Natural killer cell (primary cell): Measurements from ENCODE around the gene IL20. TPM values are rescaled to one million over a fixed set of nuclear protein-coding genes. Genes with fewer than 3 reads are reported as not detected.

Source experiments
- ATAC-seq, 3 donors: fragments of 150-1000 bp in 2 of 3; fragments of 200-7000 bp in 1 of 3; cut with Tn5 transposase; 1 replicate in 1 of 3; 2 replicates in 2 of 3; pipeline ENCODE4 v1.10.0; 2021; ENCODE audit warnings: mild to moderate bottlenecking in 2 of 3, moderate library complexity in 2 of 3
- DNase-seq, 2 donors: peaks; one replicate each; pipeline versions ENCODE4 v3.0.0 to v3.0.0-alpha.2; 2013 to 2021; ENCODE audit warnings: mixed read lengths in 1 of 2
- H3K27ac ChIP-seq: one replicate; pipeline ENCODE4 v1.5.1; 2013; ENCODE audit warnings: mild to moderate bottlenecking, low read length
- H3K27me3 ChIP-seq: one replicate; pipeline ENCODE4 v1.6.1; 2013; ENCODE audit warnings: low read length; ENCODE audit not compliant: control insufficient read depth, insufficient read depth
- H3K36me3 ChIP-seq: one replicate; pipeline ENCODE4 v1.6.1; 2013; ENCODE audit warnings: low read length; ENCODE audit not compliant: control insufficient read depth, insufficient read depth
- H3K4me1 ChIP-seq: one replicate; pipeline ENCODE4 v1.6.1; 2013; ENCODE audit warnings: low read length; ENCODE audit not compliant: control insufficient read depth, insufficient read depth
- H3K4me3 ChIP-seq: one replicate; pipeline ENCODE4 v1.5.1; 2013; ENCODE audit warnings: low read length
- H3K9me3 ChIP-seq: one replicate; pipeline ENCODE4 v1.6.1; 2013; ENCODE audit warnings: low read length; ENCODE audit not compliant: control insufficient read depth, insufficient read depth
- H3K27ac Mint-ChIP-seq, 2 donors: one replicate each; pipeline ENCODE4 v1.8.0; 2022; ENCODE audit warnings: mild to moderate bottlenecking in 2 of 2, mixed read lengths in 2 of 2, moderate library complexity in 1 of 2
- H3K27me3 Mint-ChIP-seq, 2 donors: one replicate each; pipeline ENCODE4 v1.8.0; 2022; ENCODE audit warnings: low read depth in 2 of 2, mixed read lengths in 2 of 2
- H3K36me3 Mint-ChIP-seq: one replicate; pipeline ENCODE4 v1.8.0; 2022; ENCODE audit warnings: mixed read lengths
- H3K4me1 Mint-ChIP-seq, 2 donors: one replicate each; pipeline ENCODE4 v1.8.0; 2022; ENCODE audit warnings: mixed read lengths in 2 of 2
- H3K4me3 Mint-ChIP-seq: one replicate; pipeline ENCODE4 v1.8.0; 2022; ENCODE audit warnings: mild to moderate bottlenecking, moderate library complexity, mixed read lengths
- H3K9me3 Mint-ChIP-seq, 2 donors: one replicate each; pipeline ENCODE4 v1.8.0; 2022; ENCODE audit warnings: mixed read lengths in 2 of 2
- WGBS: methylation state at CpG from one replicate; pipeline ENCODE4 v1.1.7; 2013; ENCODE audit warnings: missing lambda C conversion rate; ENCODE audit not compliant: insufficient coverage; 5-methylcytosine and 5-hydroxymethylcytosine counted together
- intact Hi-C: fragments of 100-400 bp; cut with micrococcal nuclease; formaldehyde crosslinking; loops from one replicate; pipeline ENCODE4 v1.14.2; 2022
- total RNA-seq, 4 donors: library from RNA; stranded (reverse); fragments of 120-200 nt in 1 of 4; gene quantifications; one replicate each; pipeline versions ENCODE4 v1.2.3 to v1.2.4, GENCODE V29; 2013 to 2022
- TF ChIP-seq, protein P1 (sequence below): fragments of 200-600 bp; IDR thresholded peaks from one replicate; pipeline ENCODE4 v1.8.0; 2022; ENCODE audit warnings: antibody characterized with exemption

The IL20 gene
- total RNA-seq, 3 donors from 2014 or later (not counting 1 experiment from before 2014, with no cell fraction given), result not detected

DNA sequence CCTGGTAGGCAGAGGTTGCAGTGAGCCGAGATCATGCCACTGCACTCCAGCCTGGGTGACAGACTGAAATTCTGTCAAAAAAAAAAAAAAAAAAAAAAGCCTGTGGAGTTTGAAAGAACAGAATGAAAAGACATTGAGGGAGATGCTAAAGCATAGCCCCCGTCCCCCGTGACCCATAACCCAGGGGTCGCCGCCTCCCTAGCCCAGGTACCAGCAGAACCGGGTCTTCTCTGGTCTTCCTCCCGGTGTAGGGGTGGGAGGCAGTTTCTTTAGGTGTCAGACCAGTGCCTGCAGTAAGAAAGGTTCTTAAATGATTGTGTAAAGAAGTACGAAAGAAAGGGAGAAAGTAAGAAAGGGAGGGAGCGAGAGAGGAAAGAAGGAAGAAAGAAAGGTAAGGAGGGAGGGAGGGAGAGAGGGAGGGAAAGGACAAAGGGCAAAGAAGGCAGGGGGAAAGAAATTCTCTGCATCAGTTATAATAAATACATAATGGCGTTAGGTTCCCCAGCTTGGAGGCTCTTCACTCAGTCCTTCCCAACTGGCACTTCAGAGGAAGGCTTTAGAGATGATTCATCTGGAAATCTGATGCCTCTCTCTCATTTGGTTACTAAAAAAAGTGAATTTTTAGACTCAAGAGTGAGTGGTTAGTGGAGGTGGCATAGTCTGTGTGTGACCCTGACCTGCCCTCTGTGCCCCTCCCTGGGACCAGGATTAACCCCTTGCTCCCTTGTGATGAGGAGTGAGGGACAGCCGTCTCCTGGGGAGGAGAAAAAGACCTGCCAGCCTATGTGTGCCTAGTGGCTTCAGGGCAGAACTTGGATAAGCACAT, 32.9 kb downstream of the IL20 start:
- ATAC-seq (no peak), DNase-seq (no peak)
- peak overlapping the region in 1 of 2 donors; percentile 83 for H3K27ac Mint-ChIP-seq
- intact Hi-C loops, result no loop called here
- no peaks in the 10 kb centered on the region for H3K27me3 ChIP-seq
- H3K36me3 ChIP-seq, result peaks cover 13% of the 10 kb centered on the region
- WGBS, result 89% methylated on average over 10 of the region's 11 CpGs
- no peaks in the 10 kb centered on the region for H3K4me1 ChIP-seq
- H3K4me3 ChIP-seq, result no peak overlapping the region
- no peak overlapping the region for H3K27ac ChIP-seq
- H3K9me3 ChIP-seq, result no peaks in the 10 kb centered on the region
- H3K27me3 Mint-ChIP-seq, result peaks cover 0 to 3% of the 10 kb centered on the region in 2 donors
- no peak overlapping the region for H3K4me3 Mint-ChIP-seq
- no peaks in the 10 kb centered on the region for H3K9me3 Mint-ChIP-seq
- H3K4me1 Mint-ChIP-seq, result peaks cover 0 to 21% of the 10 kb centered on the region in 2 donors
- TF ChIP-seq, protein P1, sequence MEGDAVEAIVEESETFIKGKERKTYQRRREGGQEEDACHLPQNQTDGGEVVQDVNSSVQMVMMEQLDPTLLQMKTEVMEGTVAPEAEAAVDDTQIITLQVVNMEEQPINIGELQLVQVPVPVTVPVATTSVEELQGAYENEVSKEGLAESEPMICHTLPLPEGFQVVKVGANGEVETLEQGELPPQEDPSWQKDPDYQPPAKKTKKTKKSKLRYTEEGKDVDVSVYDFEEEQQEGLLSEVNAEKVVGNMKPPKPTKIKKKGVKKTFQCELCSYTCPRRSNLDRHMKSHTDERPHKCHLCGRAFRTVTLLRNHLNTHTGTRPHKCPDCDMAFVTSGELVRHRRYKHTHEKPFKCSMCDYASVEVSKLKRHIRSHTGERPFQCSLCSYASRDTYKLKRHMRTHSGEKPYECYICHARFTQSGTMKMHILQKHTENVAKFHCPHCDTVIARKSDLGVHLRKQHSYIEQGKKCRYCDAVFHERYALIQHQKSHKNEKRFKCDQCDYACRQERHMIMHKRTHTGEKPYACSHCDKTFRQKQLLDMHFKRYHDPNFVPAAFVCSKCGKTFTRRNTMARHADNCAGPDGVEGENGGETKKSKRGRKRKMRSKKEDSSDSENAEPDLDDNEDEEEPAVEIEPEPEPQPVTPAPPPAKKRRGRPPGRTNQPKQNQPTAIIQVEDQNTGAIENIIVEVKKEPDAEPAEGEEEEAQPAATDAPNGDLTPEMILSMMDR, result no peak
- H3K36me3 Mint-ChIP-seq, result no peaks in the 10 kb centered on the region

GRCh38 chr1:206898915-206899431, 33.5 kb downstream of the IL20 start:
- Mint-ChIP-seq H3K27me3 (peaks cover 0 to 3% of the 10 kb centered on the region in 2 donors), H3K27ac (peak overlapping the region in 1 of 2 donors; percentile 83), H3K4me3 (no peak overlapping the region), H3K4me1 (peaks cover 0 to 26% of the 10 kb centered on the region in 2 donors), H3K36me3 (peaks cover 5% of the 10 kb centered on the region), H3K9me3 (no peaks in the 10 kb centered on the region)
- peaks cover 20% of the 10 kb centered on the region for H3K36me3 ChIP-seq
- 89% methylated on average over 13 of the region's 13 CpGs for WGBS
- no peaks in the 10 kb centered on the region for H3K9me3 ChIP-seq
- no peaks in the 10 kb centered on the region for H3K27me3 ChIP-seq
- TF ChIP-seq, protein P1, result no peak
- intact Hi-C loops, result no loop called here
- no peak overlapping the region for H3K4me3 ChIP-seq
- DNase-seq (no peak), ATAC-seq (no peak)
- no peak overlapping the region for H3K27ac ChIP-seq
- H3K4me1 ChIP-seq, result no peaks in the 10 kb centered on the region

GRCh38 chr1:206899717-206900116, 34.3 kb downstream of the IL20 start:
- 74% methylated on average over 5 of the region's 5 CpGs for WGBS
- Histone ChIP-seq H3K9me3 (no peaks in the 10 kb centered on the region), H3K4me1 (no peaks in the 10 kb centered on the region), H3K27ac (no peak overlapping the region), H3K4me3 (no peak overlapping the region), H3K27me3 (no peaks in the 10 kb centered on the region), H3K36me3 (peaks cover 28% of the 10 kb centered on the region)
- H3K27ac Mint-ChIP-seq, result peak overlapping the region; percentile 75 to 83
- no peak overlapping the region for H3K4me3 Mint-ChIP-seq
- ATAC-seq (no peak), DNase-seq (no peak)
- TF ChIP-seq, protein P1, result no peak
- H3K9me3 Mint-ChIP-seq, result no peaks in the 10 kb centered on the region
- no peaks in the 10 kb centered on the region for H3K27me3 Mint-ChIP-seq
- peaks cover 7 to 33% of the 10 kb centered on the region in 2 donors for H3K4me1 Mint-ChIP-seq
- peaks cover 12% of the 10 kb centered on the region for H3K36me3 Mint-ChIP-seq
- intact Hi-C loops, result no loop called here
